OCI-LY7 (cell line): ENCODE results near the gene CRYBB1. TPM values are rescaled to one million over a fixed set of nuclear protein-coding genes. Genes with fewer than 3 reads are reported as not detected.

Source experiments
- BruUV-seq: library from RNA; stranded (reverse); fragments of 400-500 nt; replicated peaks from 2 replicates; lab custom pipeline; 2021; lab: Mats Ljungman, UMichigan
- CTCF ChIA-PET: fragments of 300-600 bp; sonication (Branson Sonifier 250); formaldehyde crosslinking; loops from one replicate; lab custom pipeline; 2022; ENCODE audit warnings: antibody characterized with exemption; ENCODE audit not compliant: unreplicated experiment; lab: Charles Lee
- POLR2A ChIA-PET: fragments of 300-600 bp; sonication (Branson Sonifier 250); formaldehyde crosslinking; loops from one replicate; lab custom pipeline; 2022; ENCODE audit warnings: antibody characterized with exemption; lab: Charles Lee
- DNase-seq: peaks from one replicate; pipeline ENCODE4 v3.0.0-alpha.2; 2015; ENCODE audit warnings: low spot score
- H2AFZ ChIP-seq: fragments of 200-600 bp; sonication (generic), shearing (Covaris generic); 2 replicates; pipeline ENCODE4 v1.6.1; 2014; ENCODE audit warnings: mild to moderate bottlenecking, antibody characterized with exemption, low read length, moderate library complexity
- H3K27ac ChIP-seq: fragments of 200-600 bp; sonication (generic); 2 replicates; pipeline ENCODE4 v1.5.1; 2014; ENCODE audit warnings: mixed run types, low read depth, mild to moderate bottlenecking, moderate library complexity, low read length, inconsistent platforms; ENCODE audit not compliant: poor library complexity, severe bottlenecking
- H3K36me3 ChIP-seq: fragments of 200-600 bp; sonication (generic); 2 replicates; pipeline ENCODE4 v1.6.1; 2014; ENCODE audit warnings: mild to moderate bottlenecking, antibody characterized with exemption, low read length, moderate library complexity, mixed read lengths; ENCODE audit not compliant: insufficient read depth
- H3K4me1 ChIP-seq: fragments of 200-600 bp; sonication (generic); 2 replicates; pipeline ENCODE4 v1.5.1; 2014; ENCODE audit warnings: mild to moderate bottlenecking, low read length; ENCODE audit not compliant: insufficient read depth, poor library complexity, severe bottlenecking
- H3K4me2 ChIP-seq: fragments of 200-600 bp; sonication (generic); 2 replicates; pipeline ENCODE4 v1.6.1; 2014; ENCODE audit warnings: mild to moderate bottlenecking, low read length
- H3K4me3 ChIP-seq: fragments of 200-600 bp; sonication (generic); 2 replicates; pipeline ENCODE4 v1.5.1; 2014; ENCODE audit warnings: mild to moderate bottlenecking, low read depth, low read length; ENCODE audit not compliant: poor library complexity, severe bottlenecking
- H3K79me2 ChIP-seq: fragments of 200-600 bp; sonication (generic); 2 replicates; pipeline ENCODE4 v1.6.1; 2016; ENCODE audit warnings: low read depth, mild to moderate bottlenecking, low read length, moderate library complexity, mixed read lengths; ENCODE audit not compliant: insufficient read depth
- H3K9me2 ChIP-seq: fragments of 200-600 bp; sonication (generic); 2 replicates; pipeline ENCODE4 v1.6.1; 2016; ENCODE audit warnings: mild to moderate bottlenecking, low read length, mixed read lengths; ENCODE audit not compliant: insufficient read depth
- H3K9me3 ChIP-seq: fragments of 200-600 bp; sonication (generic); 2 replicates; pipeline ENCODE4 v1.6.1; 2014; ENCODE audit warnings: mild to moderate bottlenecking, mixed run types, low read length, mixed read lengths
- H4K20me1 ChIP-seq: fragments of 200-600 bp; sonication (generic); 2 replicates; pipeline ENCODE4 v1.6.1; 2014; ENCODE audit warnings: mild to moderate bottlenecking, antibody characterized with exemption, low read length, moderate library complexity, mixed read lengths; ENCODE audit not compliant: insufficient read depth
- CTCF ChIP-seq: fragments of 200-600 bp; sonication (generic); conservative IDR thresholded peaks from 2 replicates; pipeline ENCODE4 v1.5.1; 2014; ENCODE audit warnings: mild to moderate bottlenecking, antibody characterized with exemption, low read length, moderate library complexity, mixed read lengths
- EZH2phosphoT487 ChIP-seq: fragments of 200-600 bp; sonication (generic); IDR thresholded peaks from 2 replicates; pipeline ENCODE4 v1.6.1; 2018; ENCODE audit warnings: low read depth, borderline replicate concordance, mild to moderate bottlenecking, mixed run types, antibody characterized with exemption, low read length, moderate library complexity, mixed read lengths
- intact Hi-C: fragments of 100-400 bp; cut with micrococcal nuclease; formaldehyde crosslinking; loops from one replicate; pipeline ENCODE4 v1.10.0; 2022; ENCODE audit not compliant: unreplicated experiment
- total RNA-seq, 2 experiments: library from RNA; depleted of rRNA in 1 of 2; stranded (reverse); fragments of >200 nt in 1 of 2; shearing (Covaris generic) in 1 of 2; gene quantifications; 2 replicates each; pipeline ENCODE4 v1.2.3, GENCODE V29; 2014 to 2022

CRYBB1 gene
- total RNA-seq, 2 experiments from 2014 or later = 0.35 TPM; not detected in 1

- intact Hi-C loops = no loop called here
- TF ChIP-seq CTCF (0 out of 2 replicates have a peak, but pooled peaks have one; percentile 31), EZH2phosphoT487 (no peak)
- H3K9me2 ChIP-seq = no peaks in the 10 kb centered on the region
- H3K9me3 ChIP-seq = no peaks in the 10 kb centered on the region
- H3K4me2 ChIP-seq = no peak overlapping the region
- DNase-seq = no peak
- H3K27ac ChIP-seq = no peak overlapping the region
- no peaks in the 10 kb centered on the region for H3K36me3 ChIP-seq
- no peak overlapping the region; the same call in 1 of the 2 replicates for H2AFZ ChIP-seq
- POLR2A ChIA-PET = no interaction called here
- peaks cover under 1% of the 10 kb centered on the region for H3K4me1 ChIP-seq
- H3K4me3 ChIP-seq = no peak overlapping the region
- H4K20me1 ChIP-seq = no peaks in the 10 kb centered on the region
- H3K79me2 ChIP-seq = no peaks in the 10 kb centered on the region
- BruUV-seq = no TSS peak
- CTCF ChIA-PET = no interaction called here
These were observed 13.5 kb downstream of the CRYBB1 start for GRCh38 chr22:26604368-26604767.

GRCh38 chr22:26602127-26602526, 15.7 kb downstream of the CRYBB1 start:
- TF ChIP-seq CTCF (no peak), EZH2phosphoT487 (no peak)
- no peaks in the 10 kb centered on the region for H3K36me3 ChIP-seq
- POLR2A ChIA-PET = no interaction called here
- DNase-seq = no peak
- H3K4me1 ChIP-seq = no peaks in the 10 kb centered on the region
- H3K27ac ChIP-seq = no peak overlapping the region
- H4K20me1 ChIP-seq = no peaks in the 10 kb centered on the region
- H3K9me2 ChIP-seq = no peaks in the 10 kb centered on the region
- H3K79me2 ChIP-seq = no peaks in the 10 kb centered on the region
- no TSS peak for BruUV-seq
- no peak overlapping the region for H2AFZ ChIP-seq
- no peaks in the 10 kb centered on the region for H3K9me3 ChIP-seq
- CTCF ChIA-PET = no interaction called here
- intact Hi-C loops = no loop called here
- no peak overlapping the region for H3K4me2 ChIP-seq
- no peak overlapping the region for H3K4me3 ChIP-seq

- DNase-seq = no peak
- H3K4me1 ChIP-seq = no peaks in the 10 kb centered on the region
- no peaks in the 10 kb centered on the region for H4K20me1 ChIP-seq
- H3K27ac ChIP-seq = no peak overlapping the region
- no TSS peak for BruUV-seq
- TF ChIP-seq EZH2phosphoT487 = no peak
- no peak for TF ChIP-seq CTCF
- no peaks in the 10 kb centered on the region for H3K9me2 ChIP-seq
- no peak overlapping the region for H2AFZ ChIP-seq
- H3K9me3 ChIP-seq = no peaks in the 10 kb centered on the region
- CTCF ChIA-PET = no interaction called here
- H3K4me2 ChIP-seq = no peak overlapping the region
- no peak overlapping the region for H3K4me3 ChIP-seq
- intact Hi-C loops = no loop called here
- POLR2A ChIA-PET = no interaction called here
- no peaks in the 10 kb centered on the region for H3K79me2 ChIP-seq
- no peaks in the 10 kb centered on the region for H3K36me3 ChIP-seq
These were observed 16.1 kb downstream of the CRYBB1 start for GRCh38 chr22:26601726-26602125.
